Parathyroid adenoma (tissue), 2 donors: ENCODE results near the gene SVOP.
"Not testable (repeated sequence)": the region's sequence is repeated elsewhere in the genome, so short reads cannot be mapped to it uniquely, and the experiment has no call there.

Experiments used
- H2AFZ ChIP-seq: fragments of 300-600 bp; sonication (generic); one replicate; pipeline ENCODE4 v1.7.0; 2017; ENCODE audit warnings: antibody characterized with exemption, mild to moderate bottlenecking
- H3K27ac ChIP-seq: fragments of 300-600 bp; sonication (generic); one replicate; pipeline ENCODE4 v1.7.0; 2017
- H3K27me3 ChIP-seq: fragments of 300-600 bp; sonication (generic); one replicate; pipeline ENCODE4 v1.7.0; 2017; ENCODE audit warnings: low read length; ENCODE audit not compliant: control insufficient read depth, insufficient read depth
- H3K36me3 ChIP-seq: fragments of 300-600 bp; sonication (generic); one replicate; pipeline ENCODE4 v1.7.0; 2017; ENCODE audit warnings: low read length; ENCODE audit not compliant: control insufficient read depth, insufficient read depth
- H3K4me1 ChIP-seq: fragments of 300-600 bp; sonication (generic); one replicate; pipeline ENCODE4 v1.7.0; 2017; ENCODE audit warnings: control low read depth
- H3K4me2 ChIP-seq: fragments of 300-600 bp; sonication (generic); one replicate; pipeline ENCODE4 v1.7.0; 2017; ENCODE audit warnings: low read length
- H3K4me3 ChIP-seq: fragments of 300-600 bp; sonication (generic); one replicate; pipeline ENCODE4 v1.7.0; 2017; ENCODE audit warnings: low read depth, low read length
- H3K79me2 ChIP-seq: fragments of 300-600 bp; sonication (generic); one replicate; pipeline ENCODE4 v1.7.0; 2017; ENCODE audit warnings: control low read depth
- H3K9ac ChIP-seq: fragments of 300-600 bp; sonication (generic); one replicate; pipeline ENCODE4 v1.7.0; 2017; ENCODE audit warnings: mild to moderate bottlenecking
- H3K9me3 ChIP-seq: fragments of 300-600 bp; sonication (generic); one replicate; pipeline ENCODE4 v1.7.0; 2017; ENCODE audit warnings: low read length; ENCODE audit not compliant: control insufficient read depth
- TF ChIP-seq, protein P1 (sequence below): fragments of 300-600 bp; sonication (generic); IDR thresholded peaks from one replicate; pipeline ENCODE4 v1.7.0; 2017; ENCODE audit warnings: antibody characterized with exemption, mild to moderate bottlenecking
- donor health status: primary hyperparathyroidism.

The SVOP gene

DNA sequence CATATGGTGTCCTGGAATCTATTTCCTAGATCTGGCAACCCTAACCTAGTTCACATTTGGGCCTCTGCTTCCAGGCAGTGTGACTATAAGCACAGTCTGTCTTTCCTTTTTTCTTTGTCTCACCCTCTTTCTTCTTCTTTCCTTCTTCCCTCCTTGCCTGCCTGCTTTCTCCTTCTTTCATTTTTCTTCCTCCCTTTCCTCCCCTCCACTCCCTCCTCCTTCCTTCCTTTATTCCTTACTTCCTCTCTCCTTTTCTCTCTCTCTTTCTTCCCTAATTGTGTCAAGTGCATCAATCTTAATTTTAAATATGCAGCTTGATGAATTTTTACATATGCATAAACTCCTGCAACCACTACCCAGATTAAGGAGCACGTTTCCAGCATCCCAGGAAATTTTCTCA, 145.6 kb downstream of the SVOP start:
- Histone ChIP-seq H3K4me3 (no peak overlapping the region), H3K4me2 (no peak overlapping the region), H3K9ac (no peak overlapping the region), H3K36me3 (no peaks in the 10 kb centered on the region), H3K27ac (no peak overlapping the region), H3K27me3 (no peaks in the 10 kb centered on the region), H3K9me3 (no peaks in the 10 kb centered on the region), H3K79me2 (no peaks in the 10 kb centered on the region), H2AFZ (no peak overlapping the region), H3K4me1 (no peaks in the 10 kb centered on the region)
- TF ChIP-seq, protein P1, sequence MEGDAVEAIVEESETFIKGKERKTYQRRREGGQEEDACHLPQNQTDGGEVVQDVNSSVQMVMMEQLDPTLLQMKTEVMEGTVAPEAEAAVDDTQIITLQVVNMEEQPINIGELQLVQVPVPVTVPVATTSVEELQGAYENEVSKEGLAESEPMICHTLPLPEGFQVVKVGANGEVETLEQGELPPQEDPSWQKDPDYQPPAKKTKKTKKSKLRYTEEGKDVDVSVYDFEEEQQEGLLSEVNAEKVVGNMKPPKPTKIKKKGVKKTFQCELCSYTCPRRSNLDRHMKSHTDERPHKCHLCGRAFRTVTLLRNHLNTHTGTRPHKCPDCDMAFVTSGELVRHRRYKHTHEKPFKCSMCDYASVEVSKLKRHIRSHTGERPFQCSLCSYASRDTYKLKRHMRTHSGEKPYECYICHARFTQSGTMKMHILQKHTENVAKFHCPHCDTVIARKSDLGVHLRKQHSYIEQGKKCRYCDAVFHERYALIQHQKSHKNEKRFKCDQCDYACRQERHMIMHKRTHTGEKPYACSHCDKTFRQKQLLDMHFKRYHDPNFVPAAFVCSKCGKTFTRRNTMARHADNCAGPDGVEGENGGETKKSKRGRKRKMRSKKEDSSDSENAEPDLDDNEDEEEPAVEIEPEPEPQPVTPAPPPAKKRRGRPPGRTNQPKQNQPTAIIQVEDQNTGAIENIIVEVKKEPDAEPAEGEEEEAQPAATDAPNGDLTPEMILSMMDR, result no peak

DNA sequence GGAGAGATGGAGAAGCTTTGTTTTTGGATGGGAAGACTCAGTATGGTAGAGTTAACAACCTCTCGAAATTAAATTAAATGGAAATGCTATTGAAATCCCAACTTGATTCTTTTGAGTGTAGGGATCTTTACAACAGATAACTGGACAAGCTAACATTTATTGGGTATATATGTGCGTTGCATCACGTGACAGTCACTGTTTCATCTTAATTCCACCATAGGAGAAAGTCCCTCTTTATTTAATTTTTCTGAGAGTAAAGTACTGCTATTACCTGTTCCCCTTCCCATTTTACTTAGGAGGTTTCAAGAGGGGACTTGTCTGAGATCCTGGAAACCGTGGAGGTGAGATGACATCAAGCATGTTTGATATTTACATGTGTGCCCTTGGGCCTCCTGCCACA, 152.1 kb downstream of the SVOP start:
- H3K4me1 ChIP-seq, result no peaks in the 10 kb centered on the region
- no peaks in the 10 kb centered on the region for H3K36me3 ChIP-seq
- H3K4me2 ChIP-seq, result no peak overlapping the region
- H3K9me3 ChIP-seq, result no peaks in the 10 kb centered on the region
- no peak overlapping the region for H2AFZ ChIP-seq
- no peaks in the 10 kb centered on the region for H3K79me2 ChIP-seq
- H3K9ac ChIP-seq, result no peak overlapping the region
- no peak overlapping the region for H3K4me3 ChIP-seq
- H3K27me3 ChIP-seq, result no peaks in the 10 kb centered on the region
- no peak overlapping the region for H3K27ac ChIP-seq
- TF ChIP-seq, protein P1, result no peak

DNA sequence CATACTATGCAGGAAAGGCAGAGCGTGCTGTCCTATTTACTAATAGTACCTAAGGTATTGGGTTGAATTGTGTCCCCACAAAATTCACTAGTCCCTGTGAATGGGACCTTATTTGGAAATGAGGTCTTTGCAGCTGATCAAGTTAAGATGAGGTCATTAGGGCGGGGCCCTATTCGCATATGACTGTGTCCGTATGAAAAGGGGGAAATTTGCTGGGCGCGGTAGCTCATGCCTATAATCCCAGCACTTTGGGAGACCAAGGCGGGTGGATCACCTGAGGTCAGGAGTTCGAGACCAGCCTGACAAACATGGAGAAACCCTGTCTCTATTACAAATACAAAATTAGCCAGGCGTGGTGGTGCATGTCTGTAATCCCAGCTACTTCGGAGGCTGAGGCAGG, 154.8 kb downstream of the SVOP start:
- not testable (repeated sequence) for H3K9ac ChIP-seq, H3K9me3 ChIP-seq, H3K79me2 ChIP-seq, H3K4me1 ChIP-seq, H3K36me3 ChIP-seq, H3K4me3 ChIP-seq, H3K4me2 ChIP-seq, H3K27me3 ChIP-seq, H3K27ac ChIP-seq, H2AFZ ChIP-seq

DNA sequence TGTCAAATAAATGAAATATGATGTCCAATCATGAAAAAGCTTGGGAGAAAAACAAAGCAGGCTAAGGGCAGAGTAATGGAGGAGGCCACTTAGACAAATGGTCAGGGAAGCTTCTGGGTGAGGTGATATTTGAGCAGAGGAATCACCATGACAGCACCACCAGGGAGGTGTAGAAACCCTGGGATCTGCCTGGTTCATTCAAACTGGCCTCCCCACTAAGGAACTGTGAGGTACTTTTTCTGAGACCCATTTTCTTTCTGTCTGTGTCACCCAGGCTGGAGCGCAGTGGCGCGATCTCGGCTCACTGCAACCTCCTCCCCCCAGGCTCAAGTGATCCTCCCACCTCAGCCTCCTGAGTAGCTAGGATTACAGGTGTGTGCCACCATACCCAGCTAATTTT, 155.7 kb downstream of the SVOP start:
- Histone ChIP-seq H3K9ac (no peak overlapping the region), H3K4me3 (no peak overlapping the region), H3K4me2 (no peak overlapping the region), H3K27ac (no peak overlapping the region), H3K9me3 (no peaks in the 10 kb centered on the region), H3K36me3 (no peaks in the 10 kb centered on the region), H3K27me3 (no peaks in the 10 kb centered on the region), H2AFZ (no peak overlapping the region), H3K79me2 (no peaks in the 10 kb centered on the region), H3K4me1 (no peaks in the 10 kb centered on the region)
- TF ChIP-seq, protein P1, result no peak

DNA sequence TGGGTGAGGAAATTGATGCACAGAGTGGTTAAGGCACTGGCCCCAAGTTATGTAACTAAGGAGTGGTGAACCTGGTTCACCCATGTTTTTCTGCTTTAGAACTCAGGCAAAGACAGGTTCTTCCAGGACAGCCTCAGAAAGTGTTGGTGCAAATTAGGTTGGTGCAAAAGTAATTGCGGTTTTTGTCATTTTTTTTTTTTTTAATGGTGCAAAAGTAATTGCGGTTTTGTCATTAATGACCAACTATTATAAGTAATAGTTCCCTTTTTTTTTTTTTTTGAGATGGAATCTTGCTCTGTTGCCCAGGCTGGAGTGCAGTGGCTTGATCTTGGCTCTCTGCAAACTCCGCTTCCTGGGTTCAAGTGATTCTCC, 158.3 kb downstream of the SVOP start:
- H3K4me2 ChIP-seq, result no peak overlapping the region
- H3K4me3 ChIP-seq, result no peak overlapping the region
- no peak overlapping the region for H3K27ac ChIP-seq
- TF ChIP-seq, protein P1, result no peak
- H3K9me3 ChIP-seq, result no peaks in the 10 kb centered on the region
- no peak overlapping the region for H3K9ac ChIP-seq
- no peaks in the 10 kb centered on the region for H3K79me2 ChIP-seq
- no peak overlapping the region for H2AFZ ChIP-seq
- H3K4me1 ChIP-seq, result peaks cover 8% of the 10 kb centered on the region
- no peaks in the 10 kb centered on the region for H3K36me3 ChIP-seq
- no peaks in the 10 kb centered on the region for H3K27me3 ChIP-seq
